Measurements from ENCODE around the gene PRMT2.

DNA sequence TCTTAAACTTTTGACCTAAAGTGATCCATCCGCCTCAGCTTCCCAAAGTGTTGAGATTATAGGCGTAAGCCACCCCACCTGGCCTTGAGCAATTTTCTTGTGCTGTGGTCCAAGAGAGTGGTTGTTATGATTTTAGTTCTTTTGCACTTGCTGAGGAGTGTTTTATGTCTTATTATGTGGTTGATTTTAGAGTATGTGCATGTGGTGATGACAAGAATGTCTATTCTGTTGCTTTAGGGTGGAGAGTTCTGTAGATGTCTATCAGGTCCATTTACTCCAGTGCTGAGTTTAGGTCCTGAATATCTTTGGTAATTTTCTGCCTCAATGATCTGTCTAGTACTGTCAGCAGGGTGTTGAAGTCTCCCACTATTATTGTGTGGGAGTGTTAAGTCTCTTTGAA is 19.4 kb upstream of the PRMT2 start:
- TF ChIP-seq CTCF (conservative IDR thresholded peaks at IDR 0.05) (no peak), EZH2 (IDR thresholded peaks at IDR 0.05; ENCODE audit: low read depth) (no peak)
